Smooth muscle cell of trachea (primary cell): ENCODE data around the gene PPME1. TPM values are rescaled to one million over a fixed set of nuclear protein-coding genes. Genes with fewer than 3 reads are reported as not detected.

Experiments used
- total RNA-seq: library from RNA; depleted of rRNA; stranded (reverse); fragments of >200 nt; gene quantifications from 2 replicates; pipeline ENCODE4 v1.2.1, GENCODE V29; 2014

The PPME1 gene
- 20.4 and 32.9 TPM in 2 replicates for total RNA-seq

GRCh38 chr11:74170694-74171629 is at the start of gene PPME1, which contains the start of gene C2CD3:
Gene PPME1, plus strand, starts transcription at chr11:74171289. Its CDS starts 133 bp downstream, at chr11:74171422.
Gene C2CD3, minus strand, starts transcription at chr11:74171002. Its CDS starts 210 bp downstream, at chr11:74170792.

Other genes with a start within 250 kb of the PPME1 start
- not detected in 2 replicates for gene DNAJB13, start 220.3 kb upstream of the PPME1 start, total RNA-seq
- gene UCP2, start 188.4 kb upstream of the PPME1 start, total RNA-seq = 4.1 and 8.9 TPM in 2 replicates
- gene UCP3, start 162.2 kb upstream of the PPME1 start, total RNA-seq = 0.33 and 1.5 TPM in 2 replicates
- gene C2CD3, start 287 bp upstream of the PPME1 start, total RNA-seq = 8.4 and 11.4 TPM in 2 replicates
- gene P4HA3, start 140.4 kb downstream of the PPME1 start, total RNA-seq = 3.1 TPM in 2 replicates
- 2.6 TPM in 2 replicates for gene PGM2L1, start 227.1 kb downstream of the PPME1 start, total RNA-seq